ENCODE results near the gene S100A14. TPM values are rescaled to one million over a fixed set of nuclear protein-coding genes. Genes with fewer than 3 reads are reported as not detected.

Gene S100A14
- total and polyA plus RNA-seq, 2 of the 4 experiments (the other 2 are of a cell fraction) = 0.10 TPM; not detected in 1

GRCh38 chr1:153572569-153573015 lies 43.5 kb downstream of the S100A14 start:
- dilution Hi-C loops (cut with HindIII; ENCODE audit: low sequenced_read_pairs, unreplicated experiment) = no loop called here
- TF ChIP-seq USF2 (IDR thresholded peaks at IDR 0.05; ENCODE audit: low read depth, low read length) = no peak
- no peak for TF ChIP-seq NFE2L2 (IDR thresholded peaks at IDR 0.05; ENCODE audit: low read depth, low read length)
- peak; percentile 89 for TF ChIP-seq RAD21 (IDR thresholded peaks at IDR 0.05; ENCODE audit: low read length)
- no peak; the same call in 1 of the 2 replicates for TF ChIP-seq CEBPB (IDR thresholded peaks at IDR 0.05; ENCODE audit: low read depth, low read length)
- peak; percentile 86 for TF ChIP-seq CTCF (conservative IDR thresholded peaks at IDR 0.05; ENCODE audit: low read depth, low read length)
- TF ChIP-seq RCOR1 (IDR thresholded peaks at IDR 0.05; ENCODE audit: insufficient replicate concordance, low read length) = peak; percentile 41
- no peak for TF ChIP-seq BHLHE40 (IDR thresholded peaks at IDR 0.05; ENCODE audit: low read depth, low read length)
- TF ChIP-seq MAZ (IDR thresholded peaks at IDR 0.05; ENCODE audit: borderline replicate concordance, low read depth, low read length) = no peak
- no peak for TF ChIP-seq MAFK (IDR thresholded peaks at IDR 0.05; ENCODE audit: low read depth, low read length)
- TF ChIP-seq POLR2A (IDR thresholded peaks at IDR 0.05; ENCODE audit: low read depth, low read length) = peak; percentile 46; the same call in 1 of the 2 replicates
- peak; percentile 49; the same call in 1 of the 2 replicates for TF ChIP-seq FOS (IDR thresholded peaks at IDR 0.05; ENCODE audit: low read depth, low read length)
- no peak for TF ChIP-seq ELK1 (IDR thresholded peaks at IDR 0.05; ENCODE audit: borderline replicate concordance, low read depth, low read length)
- no peak for TF ChIP-seq RFX5 (IDR thresholded peaks at IDR 0.05; ENCODE audit: low read depth, low read length)
- peak; percentile 73 for TF ChIP-seq SMC3 (IDR thresholded peaks at IDR 0.05; ENCODE audit: low read depth, low read length)

More at GRCh38 chr1:153572569-153573015, 43.5 kb downstream of the S100A14 start:
- Histone ChIP-seq H2BK20ac (ENCODE audit: low read depth, low read length) (peak overlapping the region; percentile 58; the same call in 1 of the 2 replicates), H2AK9ac (replicated peaks; ENCODE audit: low read depth, low read length, poor library complexity) (peak overlapping the region; percentile 91), H3K36me3 (ENCODE audit: control insufficient read depth, insufficient read depth, low read length) (no peaks in the 10 kb centered on the region), H3K23ac (ENCODE audit: low read depth, low read length) (peak overlapping the region; percentile 7; the same call in 1 of the 2 replicates), H3K27ac (ENCODE audit: insufficient read depth, low read length) (peak overlapping the region; percentile 36; the same call in 1 of the 2 replicates), H4K8ac (ENCODE audit: low read depth in 2 of 2, low read length in 2 of 2) (peak overlapping the region; percentile 53 to 78), H2BK120ac (ENCODE audit: low read depth, low read length) (peak overlapping the region; percentile 94), H2AK5ac (ENCODE audit: low read depth, low read length) (peak overlapping the region; percentile 84), H2AFZ (replicated peaks; ENCODE audit: low read length, poor library complexity) (peak overlapping the region; percentile 82), H4K20me1 (ENCODE audit: insufficient read depth, low read length) (no peaks in the 10 kb centered on the region), H3K56ac (ENCODE audit: extremely low read depth, insufficient read depth, low read length) (peak overlapping the region; percentile 57), H3K18ac (ENCODE audit: low read depth, low read length) (peak overlapping the region; percentile 28; the same call in 1 of the 2 replicates), H3K4me3 (ENCODE audit: insufficient read depth, low read depth, low read length) (no peak overlapping the region), H4K91ac (ENCODE audit: insufficient read depth, low read depth, low read length) (peak overlapping the region; percentile 71), H3K4ac (ENCODE audit: low read depth, low read length) (peak overlapping the region; percentile 24), H3K79me1 (ENCODE audit: low read depth in 1 of 2, low read length in 2 of 2) (peaks cover 0 to 13% of the 10 kb centered on the region in 2 experiments; a peak in 2 of 4 replicates), H3K4me2 (ENCODE audit: low read depth, low read length) (peak overlapping the region; percentile 48; the same call in 1 of the 2 replicates), H3K9ac (ENCODE audit: low read depth, low read length) (peak overlapping the region; percentile 3; the same call in 1 of the 2 replicates), H3K14ac (replicated peaks; ENCODE audit: low read depth, low read length) (peak overlapping the region; percentile 59), H2BK15ac (ENCODE audit: low read depth, low read length) (peak overlapping the region; percentile 51; the same call in 1 of the 3 replicates), H4K5ac (ENCODE audit: low read depth, low read length) (peak overlapping the region; percentile 28; the same call in 1 of the 2 replicates), H2BK5ac (ENCODE audit: low read depth, low read length, poor library complexity, severe bottlenecking) (peak overlapping the region; percentile 80), H3K9me3 (ENCODE audit: control insufficient read depth, insufficient read depth, low read length) (no peaks in the 10 kb centered on the region), H3K27me3 (ENCODE audit: control insufficient read depth, insufficient read depth, low read length) (no peaks in the 10 kb centered on the region), H3K9me1 (ENCODE audit: insufficient read depth, low read length) (peaks cover 15% of the 10 kb centered on the region), H3K4me1 (ENCODE audit: control insufficient read depth, insufficient read depth, low read length) (peaks cover 16% of the 10 kb centered on the region)
- DNase-seq (peak; percentile 82), ATAC-seq (ENCODE audit: low read depth) (peak; percentile 82)
- POLR2A ChIA-PET (ENCODE audit: unreplicated experiment) = interaction anchor here (0.6 to 1.9 kb wide), 3 partner anchors 37 to 61 kb away, joined by 3 to 7 read pairs (median 3); partner anchors contain the start of genes S100A13 and S100A6
- CTCF ChIA-PET = interaction anchor here (0.6 to 2.3 kb wide), 19 partner anchors 20 to 94 kb away, joined by 3 to 16 read pairs (median 3); partner anchors contain the start of genes CHTOP, S100A13 and S100A16
- intact Hi-C loops (cut with micrococcal nuclease) (loop anchor here (1.0 to 2.0 kb wide), 8 partner anchors 40 to 177 kb away; partner anchors contain the start of genes CHTOP, ILF2, S100A13 and S100A16), in situ Hi-C loops (cut with MboI; ENCODE audit: low sequenced_read_pairs) (no loop called here)
- 20% methylated on average over 1 of the region's 3 CpGs; no CpG with 5 or more reads in 1 of the 2 experiments for WGBS, 2 experiments (ENCODE audit: extremely low coverage in 2 of 2, insufficient read length in 1 of 2)
- no TSS peak for BruUV-seq (replicated peaks)
